ENCODE results near the gene SLC30A9. TPM values are rescaled to one million over a fixed set of nuclear protein-coding genes. Genes with fewer than 3 reads are reported as not detected.

Gene SLC30A9
- total RNA-seq, 2 donors from 2014 or later = 61.4 to 71.6 TPM

- no peaks in the 10 kb centered on the region for H3K9me3 ChIP-seq
- H3K27ac ChIP-seq = no peak overlapping the region
- intact Hi-C loops (cut with DNase I) = no loop called here
- WGBS = 97% methylated on average over 1 of the region's 1 CpG
- DNase-seq (ENCODE audit: low spot score) = no peak
- H3K36me3 ChIP-seq = no peaks in the 10 kb centered on the region
- no peaks in the 10 kb centered on the region for H3K27me3 ChIP-seq (replicated peaks; ENCODE audit: insufficient read depth)
- H3K4me3 ChIP-seq = no peak overlapping the region
- H3K4me1 ChIP-seq (replicated peaks) = no peaks in the 10 kb centered on the region
- TF ChIP-seq POLR2AphosphoS5 (IDR thresholded peaks at IDR 0.05) = no peak
- TF ChIP-seq, protein P1, sequence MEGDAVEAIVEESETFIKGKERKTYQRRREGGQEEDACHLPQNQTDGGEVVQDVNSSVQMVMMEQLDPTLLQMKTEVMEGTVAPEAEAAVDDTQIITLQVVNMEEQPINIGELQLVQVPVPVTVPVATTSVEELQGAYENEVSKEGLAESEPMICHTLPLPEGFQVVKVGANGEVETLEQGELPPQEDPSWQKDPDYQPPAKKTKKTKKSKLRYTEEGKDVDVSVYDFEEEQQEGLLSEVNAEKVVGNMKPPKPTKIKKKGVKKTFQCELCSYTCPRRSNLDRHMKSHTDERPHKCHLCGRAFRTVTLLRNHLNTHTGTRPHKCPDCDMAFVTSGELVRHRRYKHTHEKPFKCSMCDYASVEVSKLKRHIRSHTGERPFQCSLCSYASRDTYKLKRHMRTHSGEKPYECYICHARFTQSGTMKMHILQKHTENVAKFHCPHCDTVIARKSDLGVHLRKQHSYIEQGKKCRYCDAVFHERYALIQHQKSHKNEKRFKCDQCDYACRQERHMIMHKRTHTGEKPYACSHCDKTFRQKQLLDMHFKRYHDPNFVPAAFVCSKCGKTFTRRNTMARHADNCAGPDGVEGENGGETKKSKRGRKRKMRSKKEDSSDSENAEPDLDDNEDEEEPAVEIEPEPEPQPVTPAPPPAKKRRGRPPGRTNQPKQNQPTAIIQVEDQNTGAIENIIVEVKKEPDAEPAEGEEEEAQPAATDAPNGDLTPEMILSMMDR (IDR thresholded peaks at IDR 0.05) = no peak
- no peak for TF ChIP-seq POLR2A (IDR thresholded peaks at IDR 0.05)
Measured at GRCh38 chr4:42083816-42084215, 93.5 kb downstream of the SLC30A9 start.

DNA sequence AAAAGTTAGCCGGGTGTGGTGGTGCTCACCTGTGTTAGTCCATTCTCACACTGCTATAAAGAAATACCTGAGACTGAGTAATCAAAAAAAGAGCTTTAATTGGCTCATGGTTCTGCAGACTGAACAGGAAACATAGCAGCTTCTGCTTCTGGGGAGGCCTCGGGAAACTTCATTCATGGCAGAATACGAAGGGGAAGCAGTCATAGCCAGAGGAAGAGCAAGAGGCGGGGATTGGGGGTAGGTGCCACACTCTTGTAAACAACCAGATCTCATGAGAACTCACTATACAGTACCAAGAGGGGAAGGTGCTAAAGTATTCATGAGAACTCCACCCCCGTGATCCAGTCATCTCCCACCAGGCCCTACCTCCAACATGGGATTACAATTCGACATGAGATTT lies 98.1 kb downstream of the SLC30A9 start:
- no peak for DNase-seq (ENCODE audit: low spot score)
- intact Hi-C loops (cut with DNase I) = no loop called here
- TF ChIP-seq, protein P1 (IDR thresholded peaks at IDR 0.05) = no peak
- TF ChIP-seq POLR2A (IDR thresholded peaks at IDR 0.05) (no peak), POLR2AphosphoS5 (IDR thresholded peaks at IDR 0.05) (no peak)
- Histone ChIP-seq H3K27me3 (replicated peaks; ENCODE audit: insufficient read depth) (no peaks in the 10 kb centered on the region), H3K4me3 (no peak overlapping the region), H3K27ac (no peak overlapping the region), H3K36me3 (no peaks in the 10 kb centered on the region), H3K4me1 (replicated peaks) (no peaks in the 10 kb centered on the region), H3K9me3 (no peaks in the 10 kb centered on the region)
- 93% methylated on average over 6 of the region's 6 CpGs for WGBS

DNA sequence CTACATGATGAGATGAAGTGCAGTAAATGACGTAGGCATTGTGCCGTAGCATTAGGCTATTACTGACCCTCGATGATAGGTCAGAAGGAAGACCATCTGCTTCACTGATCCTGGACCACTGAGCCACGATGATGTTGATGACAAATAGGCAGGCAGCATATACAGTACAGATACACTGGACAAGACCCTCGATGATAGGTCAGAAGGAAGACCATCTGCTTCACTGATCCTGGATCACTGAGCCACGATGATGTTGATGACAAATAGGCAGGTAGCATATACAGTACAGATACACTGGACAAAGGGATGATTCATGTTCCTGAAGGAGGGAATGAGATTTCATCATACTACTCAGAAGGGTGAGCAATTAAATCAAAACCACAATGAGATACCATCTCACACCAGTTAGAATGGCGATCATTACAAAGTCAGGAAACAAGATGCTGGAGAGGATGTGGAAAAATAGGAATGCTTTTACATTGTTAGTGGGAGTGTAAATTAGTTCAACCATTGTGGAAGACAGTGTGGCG lies 111.2 kb downstream of the SLC30A9 start:
- no peaks in the 10 kb centered on the region for H3K27me3 ChIP-seq (replicated peaks; ENCODE audit: insufficient read depth)
- TF ChIP-seq POLR2AphosphoS5 (IDR thresholded peaks at IDR 0.05) = no peak
- TF ChIP-seq, protein P1 (IDR thresholded peaks at IDR 0.05) = no peak
- no peak for TF ChIP-seq POLR2A (IDR thresholded peaks at IDR 0.05)
- H3K9me3 ChIP-seq = no peaks in the 10 kb centered on the region
- intact Hi-C loops (cut with DNase I) = no loop called here
- no peak overlapping the region for H3K27ac ChIP-seq
- no peak for DNase-seq (ENCODE audit: low spot score)
- WGBS = 85% methylated on average over 8 of the region's 8 CpGs
- H3K36me3 ChIP-seq = no peaks in the 10 kb centered on the region
- no peak overlapping the region for H3K4me3 ChIP-seq
- H3K4me1 ChIP-seq (replicated peaks) = no peaks in the 10 kb centered on the region

- H3K4me1 ChIP-seq (replicated peaks) = no peaks in the 10 kb centered on the region
- no peaks in the 10 kb centered on the region for H3K27me3 ChIP-seq (replicated peaks; ENCODE audit: insufficient read depth)
- no peak for DNase-seq (ENCODE audit: low spot score)
- TF ChIP-seq POLR2AphosphoS5 (IDR thresholded peaks at IDR 0.05) = no peak
- TF ChIP-seq POLR2A (IDR thresholded peaks at IDR 0.05) = no peak
- TF ChIP-seq, protein P1 (IDR thresholded peaks at IDR 0.05) = no peak
- intact Hi-C loops (cut with DNase I) = no loop called here
- no peaks in the 10 kb centered on the region for H3K36me3 ChIP-seq
- 47% methylated on average over 2 of the region's 2 CpGs for WGBS
- no peaks in the 10 kb centered on the region for H3K9me3 ChIP-seq
- no peak overlapping the region for H3K4me3 ChIP-seq
- H3K27ac ChIP-seq = no peak overlapping the region
Measured at GRCh38 chr4:42104521-42104920, 114.2 kb downstream of the SLC30A9 start.

DNA sequence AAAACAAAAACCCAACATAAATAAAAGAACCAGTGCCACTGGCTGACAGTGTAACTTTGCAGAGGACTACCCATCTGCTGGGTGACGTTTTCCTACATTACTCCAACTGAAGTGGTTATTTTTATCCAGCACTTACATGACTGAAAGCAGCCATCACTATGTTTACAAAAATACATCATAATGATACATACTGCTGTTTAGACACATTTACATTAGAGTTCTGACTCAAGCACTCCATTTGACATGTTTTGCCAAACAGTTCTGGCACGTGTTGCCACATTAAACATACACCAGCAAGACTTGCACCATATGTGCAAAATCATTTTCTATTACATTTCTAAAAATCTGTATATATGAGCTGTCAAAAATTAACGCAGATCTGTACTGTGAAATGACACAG lies 122.5 kb downstream of the SLC30A9 start:
- Histone ChIP-seq H3K27me3 (replicated peaks; ENCODE audit: insufficient read depth) (no peaks in the 10 kb centered on the region), H3K4me1 (replicated peaks) (no peaks in the 10 kb centered on the region), H3K27ac (no peak overlapping the region), H3K9me3 (no peaks in the 10 kb centered on the region), H3K36me3 (no peaks in the 10 kb centered on the region), H3K4me3 (no peak overlapping the region)
- intact Hi-C loops (cut with DNase I) = no loop called here
- WGBS = 73% methylated on average over 3 of the region's 3 CpGs
- no peak for TF ChIP-seq POLR2AphosphoS5 (IDR thresholded peaks at IDR 0.05)
- TF ChIP-seq POLR2A (IDR thresholded peaks at IDR 0.05) = no peak
- TF ChIP-seq, protein P1 (IDR thresholded peaks at IDR 0.05) = no peak
- DNase-seq (ENCODE audit: low spot score) = no peak

Data from prostate gland (tissue), 2 donors.